Measurements from ENCODE around the gene SF3B5. TPM values are rescaled to one million over a fixed set of nuclear protein-coding genes. Genes with fewer than 3 reads are reported as not detected.
"Not testable (repeated sequence)": the region's sequence is repeated elsewhere in the genome, so short reads cannot be mapped to it uniquely, and the experiment has no call there.

Gene SF3B5
- total RNA-seq, 6 experiments from 2014 or later, result 172 to 189 (median 177) TPM

DNA sequence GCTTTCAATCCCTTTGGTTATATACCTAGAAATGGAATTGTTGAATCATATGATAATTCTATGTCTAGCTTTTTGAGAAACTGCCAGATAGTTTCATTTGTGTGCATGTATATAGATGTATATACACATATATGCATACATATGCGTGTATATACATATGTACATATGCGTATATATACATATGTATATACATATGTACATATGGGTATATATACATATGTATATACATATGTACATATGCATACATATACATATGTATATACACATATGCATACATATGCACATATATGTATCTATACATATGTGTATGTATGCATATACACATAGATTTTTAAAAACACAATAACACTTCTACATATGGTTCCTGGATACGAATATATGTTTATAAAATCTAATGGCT lies 8.4 kb downstream of the SF3B5 start:
- H3K4me3 Mint-ChIP-seq, result no peak overlapping the region
- no peak for DNase-seq
- TF ChIP-seq, protein P1, sequence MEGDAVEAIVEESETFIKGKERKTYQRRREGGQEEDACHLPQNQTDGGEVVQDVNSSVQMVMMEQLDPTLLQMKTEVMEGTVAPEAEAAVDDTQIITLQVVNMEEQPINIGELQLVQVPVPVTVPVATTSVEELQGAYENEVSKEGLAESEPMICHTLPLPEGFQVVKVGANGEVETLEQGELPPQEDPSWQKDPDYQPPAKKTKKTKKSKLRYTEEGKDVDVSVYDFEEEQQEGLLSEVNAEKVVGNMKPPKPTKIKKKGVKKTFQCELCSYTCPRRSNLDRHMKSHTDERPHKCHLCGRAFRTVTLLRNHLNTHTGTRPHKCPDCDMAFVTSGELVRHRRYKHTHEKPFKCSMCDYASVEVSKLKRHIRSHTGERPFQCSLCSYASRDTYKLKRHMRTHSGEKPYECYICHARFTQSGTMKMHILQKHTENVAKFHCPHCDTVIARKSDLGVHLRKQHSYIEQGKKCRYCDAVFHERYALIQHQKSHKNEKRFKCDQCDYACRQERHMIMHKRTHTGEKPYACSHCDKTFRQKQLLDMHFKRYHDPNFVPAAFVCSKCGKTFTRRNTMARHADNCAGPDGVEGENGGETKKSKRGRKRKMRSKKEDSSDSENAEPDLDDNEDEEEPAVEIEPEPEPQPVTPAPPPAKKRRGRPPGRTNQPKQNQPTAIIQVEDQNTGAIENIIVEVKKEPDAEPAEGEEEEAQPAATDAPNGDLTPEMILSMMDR (IDR thresholded peaks at IDR 0.05), result no peak
- no peaks in the 10 kb centered on the region for H3K36me3 Mint-ChIP-seq (ENCODE audit: low read depth)
- no peaks in the 10 kb centered on the region for H3K27me3 Mint-ChIP-seq (ENCODE audit: insufficient read depth)
- H3K27ac Mint-ChIP-seq, result no peak overlapping the region
- H3K9me3 Mint-ChIP-seq, result no peaks in the 10 kb centered on the region
- peaks cover 12% of the 10 kb centered on the region for H3K4me1 Mint-ChIP-seq (ENCODE audit: low read depth)

DNA sequence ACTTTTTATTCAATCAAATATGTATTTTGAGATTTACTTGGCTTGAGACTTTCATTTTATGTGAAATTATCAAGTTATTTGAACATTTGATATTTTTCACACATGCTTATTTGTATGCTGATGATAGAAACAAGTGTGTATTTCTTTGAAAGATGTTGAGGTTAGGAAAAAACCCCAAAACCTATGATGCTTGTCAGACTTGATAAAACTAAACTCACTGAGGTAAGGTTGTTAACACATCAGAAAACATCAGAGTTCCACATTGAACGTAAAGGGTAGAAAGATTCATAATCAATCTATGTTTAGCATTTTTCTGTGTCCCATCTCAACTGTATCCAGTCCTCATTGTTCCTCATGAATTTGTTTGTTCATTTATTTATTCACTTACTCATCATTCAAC lies 12.2 kb downstream of the SF3B5 start:
- Mint-ChIP-seq H3K9me3 (no peaks in the 10 kb centered on the region), H3K27ac (no peak overlapping the region), H3K27me3 (ENCODE audit: insufficient read depth) (no peaks in the 10 kb centered on the region; the same call in 1 of the 2 replicates), H3K4me3 (no peak overlapping the region), H3K4me1 (ENCODE audit: low read depth) (peaks cover 7% of the 10 kb centered on the region), H3K36me3 (ENCODE audit: low read depth) (no peaks in the 10 kb centered on the region)
- no peak for DNase-seq
- TF ChIP-seq, protein P1 (IDR thresholded peaks at IDR 0.05), result no peak

GRCh38 chr6:144082412-144082811 lies 13.0 kb downstream of the SF3B5 start:
- H3K27ac Mint-ChIP-seq, result not testable (repeated sequence)

GRCh38 chr6:144077871-144078270 lies 17.5 kb downstream of the SF3B5 start:
- no peaks in the 10 kb centered on the region for H3K36me3 Mint-ChIP-seq (ENCODE audit: low read depth)
- TF ChIP-seq, protein P1 (IDR thresholded peaks at IDR 0.05), result no peak
- DNase-seq, result no peak
- H3K9me3 Mint-ChIP-seq, result no peaks in the 10 kb centered on the region
- H3K27ac Mint-ChIP-seq, result no peak overlapping the region
- H3K27me3 Mint-ChIP-seq (ENCODE audit: insufficient read depth), result peaks cover 10% of the 10 kb centered on the region
- H3K4me3 Mint-ChIP-seq, result no peak overlapping the region
- no peaks in the 10 kb centered on the region for H3K4me1 Mint-ChIP-seq (ENCODE audit: low read depth)

More at GRCh38 chr6:144082412-144082811, 13.0 kb downstream of the SF3B5 start:
- not testable (repeated sequence) for H3K36me3 Mint-ChIP-seq (ENCODE audit: low read depth); H3K4me1 Mint-ChIP-seq (ENCODE audit: low read depth); H3K27me3 Mint-ChIP-seq (ENCODE audit: insufficient read depth); DNase-seq; H3K9me3 Mint-ChIP-seq; H3K4me3 Mint-ChIP-seq

GRCh38 chr6:144075875-144076274 lies 19.5 kb downstream of the SF3B5 start:
- TF ChIP-seq, protein P1 (IDR thresholded peaks at IDR 0.05), result no peak
- Mint-ChIP-seq H3K9me3 (no peaks in the 10 kb centered on the region), H3K27me3 (ENCODE audit: insufficient read depth) (peaks cover 24% of the 10 kb centered on the region), H3K4me1 (ENCODE audit: low read depth) (no peaks in the 10 kb centered on the region), H3K4me3 (no peak overlapping the region), H3K36me3 (ENCODE audit: low read depth) (no peaks in the 10 kb centered on the region), H3K27ac (no peak overlapping the region)
- no peak for DNase-seq

- H3K4me3 Mint-ChIP-seq, result no peak overlapping the region
- H3K4me1 Mint-ChIP-seq (ENCODE audit: low read depth), result no peaks in the 10 kb centered on the region
- H3K27ac Mint-ChIP-seq, result no peak overlapping the region
- TF ChIP-seq, protein P1 (IDR thresholded peaks at IDR 0.05), result no peak
- peaks cover 30% of the 10 kb centered on the region for H3K27me3 Mint-ChIP-seq (ENCODE audit: insufficient read depth)
- DNase-seq, result no peak
- no peaks in the 10 kb centered on the region for H3K36me3 Mint-ChIP-seq (ENCODE audit: low read depth)
- no peaks in the 10 kb centered on the region for H3K9me3 Mint-ChIP-seq
Measured at GRCh38 chr6:144075187-144075586, 20.2 kb downstream of the SF3B5 start.
